ENCODE measurements around the gene RAMP1. TPM values are rescaled to one million over a fixed set of nuclear protein-coding genes. Genes with fewer than 3 reads are reported as not detected.

Gene RAMP1
- total RNA-seq, 1 experiment from 2014 or later: 0.63 TPM

GRCh38 chr2:237896956-237897355, 37.5 kb downstream of the RAMP1 start:
- peaks cover 3 to 6% of the 10 kb centered on the region in 2 experiments; a peak in 3 of 4 replicates for H3K4me1 Mint-ChIP-seq

More at GRCh38 chr2:237896956-237897355, 37.5 kb downstream of the RAMP1 start:
- no peak overlapping the region for H4K8ac ChIP-seq (replicated peaks; ENCODE audit: insufficient read length, low read depth, low read length)
- no peak overlapping the region for H3K4me2 ChIP-seq (ENCODE audit: insufficient read depth, insufficient read length, low read length)
- Mint-ChIP-seq H3K9me3 (no peaks in the 10 kb centered on the region), H3K27ac (no peak overlapping the region), H3K36me3 (ENCODE audit: insufficient read depth in 1 of 3, low read depth in 3 of 3) (no peaks in the 10 kb centered on the region), H3K4me3 (no peak overlapping the region), H3K27me3 (ENCODE audit: low read depth) (no peaks in the 10 kb centered on the region)
- DNase-seq: no peak
- no peak for TF ChIP-seq CTCF (conservative IDR thresholded peaks at IDR 0.05)
- H3K18ac ChIP-seq (ENCODE audit: insufficient read length, low read depth, low read length): no peak overlapping the region
- no peak overlapping the region for H2BK12ac ChIP-seq (ENCODE audit: insufficient read length, low read depth, low read length)
- H2AK5ac ChIP-seq (ENCODE audit: insufficient read length, low read length): no peak overlapping the region
- no peak overlapping the region for H2BK5ac ChIP-seq (ENCODE audit: insufficient read length, low read length)
- H3K27ac ChIP-seq (ENCODE audit: insufficient read length, low read depth, low read length): no peak overlapping the region
- H2BK120ac ChIP-seq (ENCODE audit: low read depth, low read length, poor library complexity, severe bottlenecking): no peak overlapping the region
- no peaks in the 10 kb centered on the region for H3K4me1 ChIP-seq (ENCODE audit: insufficient read depth, low read length)
- no peaks in the 10 kb centered on the region for H3K9me3 ChIP-seq (ENCODE audit: control insufficient read depth, low read depth, low read length)
- H4K5ac ChIP-seq (ENCODE audit: insufficient read length, low read depth, low read length): no peak overlapping the region
- H2BK15ac ChIP-seq (ENCODE audit: low read depth, low read length): no peak overlapping the region
- no CpG with 5 or more reads among the region's 10 CpGs for WGBS (ENCODE audit: extremely low coverage, insufficient read length, low lambda C conversion rate)
- no peak overlapping the region for H2BK20ac ChIP-seq (ENCODE audit: low read depth, low read length, poor library complexity, severe bottlenecking)
- no peaks in the 10 kb centered on the region for H3K27me3 ChIP-seq (ENCODE audit: insufficient read depth, low read length)
- H3K4ac ChIP-seq (ENCODE audit: low read depth, low read length): no peak overlapping the region
- H3T11ph ChIP-seq (ENCODE audit: low read length): no peak overlapping the region
- no peaks in the 10 kb centered on the region for H3K79me2 ChIP-seq (ENCODE audit: insufficient read depth, low read length)
- H3K23me2 ChIP-seq (ENCODE audit: insufficient read length, low read depth, low read length, poor library complexity, severe bottlenecking): no peaks in the 10 kb centered on the region
- no peak overlapping the region for H3K14ac ChIP-seq (ENCODE audit: insufficient read depth, low read length)
- no peak overlapping the region for H3K9ac ChIP-seq (ENCODE audit: extremely low read depth, insufficient read length, low read length)
- no peak overlapping the region for H3K23ac ChIP-seq (ENCODE audit: insufficient read length, low read depth, low read length)
- no peaks in the 10 kb centered on the region for H3K79me1 ChIP-seq (ENCODE audit: insufficient read depth, low read depth, low read length, poor library complexity, severe bottlenecking)
- no peak overlapping the region for H4K91ac ChIP-seq (ENCODE audit: insufficient read length, low read depth, low read length)
- H4K20me1 ChIP-seq (ENCODE audit: control insufficient read depth, insufficient read depth, insufficient read length): no peaks in the 10 kb centered on the region
- no peak overlapping the region for H2AFZ ChIP-seq (ENCODE audit: low read length)
- no peak overlapping the region for H3K56ac ChIP-seq (ENCODE audit: insufficient read length, low read depth, low read length)

Data from H9 (cell line).